ENCODE measurements around the gene MRM2.

DNA sequence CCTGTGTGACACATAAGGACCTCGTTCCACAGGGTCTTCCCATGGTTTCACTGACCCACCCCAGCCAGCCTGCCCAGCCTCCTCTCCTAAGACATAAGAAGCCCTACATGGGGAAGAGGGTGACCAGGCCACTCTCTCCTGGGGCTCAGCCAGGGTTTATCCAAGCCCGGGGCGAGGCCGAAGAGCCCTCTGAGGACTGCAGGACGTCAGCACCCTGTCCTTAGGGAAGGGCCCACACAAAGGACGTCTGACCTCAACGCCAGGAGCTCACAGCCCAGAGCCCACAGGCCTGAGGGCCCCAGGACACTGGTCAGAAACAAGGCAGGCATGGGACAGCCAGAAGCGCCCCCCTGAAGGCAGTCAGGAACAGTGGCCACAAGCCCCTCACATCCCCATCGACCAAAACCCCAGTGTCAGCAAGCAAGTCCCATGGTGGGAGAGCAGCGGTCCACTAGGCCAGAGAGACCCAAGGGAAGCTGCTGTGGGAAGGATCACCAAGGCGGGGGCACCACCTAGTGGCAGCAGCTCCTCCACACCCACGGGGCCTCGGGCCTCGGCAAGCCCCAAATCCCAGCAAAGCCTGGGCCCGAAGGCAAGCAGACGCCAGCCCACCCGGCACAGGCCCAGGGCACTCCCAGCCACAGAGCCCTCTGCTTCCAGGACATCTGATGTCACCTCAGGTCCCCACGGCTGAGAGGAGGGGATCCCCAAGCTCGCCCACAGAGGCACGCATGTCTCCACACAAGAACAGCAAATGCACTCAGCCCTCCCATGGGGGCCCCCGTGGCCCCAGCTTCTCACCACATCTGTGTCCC is 32.7 kb downstream of the MRM2 start:
- TF ChIP-seq, protein P1, sequence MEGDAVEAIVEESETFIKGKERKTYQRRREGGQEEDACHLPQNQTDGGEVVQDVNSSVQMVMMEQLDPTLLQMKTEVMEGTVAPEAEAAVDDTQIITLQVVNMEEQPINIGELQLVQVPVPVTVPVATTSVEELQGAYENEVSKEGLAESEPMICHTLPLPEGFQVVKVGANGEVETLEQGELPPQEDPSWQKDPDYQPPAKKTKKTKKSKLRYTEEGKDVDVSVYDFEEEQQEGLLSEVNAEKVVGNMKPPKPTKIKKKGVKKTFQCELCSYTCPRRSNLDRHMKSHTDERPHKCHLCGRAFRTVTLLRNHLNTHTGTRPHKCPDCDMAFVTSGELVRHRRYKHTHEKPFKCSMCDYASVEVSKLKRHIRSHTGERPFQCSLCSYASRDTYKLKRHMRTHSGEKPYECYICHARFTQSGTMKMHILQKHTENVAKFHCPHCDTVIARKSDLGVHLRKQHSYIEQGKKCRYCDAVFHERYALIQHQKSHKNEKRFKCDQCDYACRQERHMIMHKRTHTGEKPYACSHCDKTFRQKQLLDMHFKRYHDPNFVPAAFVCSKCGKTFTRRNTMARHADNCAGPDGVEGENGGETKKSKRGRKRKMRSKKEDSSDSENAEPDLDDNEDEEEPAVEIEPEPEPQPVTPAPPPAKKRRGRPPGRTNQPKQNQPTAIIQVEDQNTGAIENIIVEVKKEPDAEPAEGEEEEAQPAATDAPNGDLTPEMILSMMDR (IDR thresholded peaks at IDR 0.05) = peak; percentile 56 to 74 (median 62)
- TF ChIP-seq POLR2A (IDR thresholded peaks at IDR 0.05) = no peak

All from right lobe of liver (tissue), 4 donors.